ENCODE measurements around the gene SLC44A1.
A peak's percentile ranks its signal among the peaks of the same experiment; 100 is the strongest.

Gene SLC44A1

GRCh38 chr9:105373723-105374122 lies 129.3 kb downstream of the SLC44A1 start:
- DNase-seq (ENCODE audit: low spot score) = no peak
- Histone ChIP-seq H3K4me2 (ENCODE audit: insufficient read depth, low read length, poor library complexity, severe bottlenecking) (no peak overlapping the region), H3K4me1 (ENCODE audit: control insufficient read depth in 2 of 2, insufficient read depth in 1 of 2, low read depth in 1 of 2, low read length in 2 of 2) (no peaks in the 10 kb centered on the region), H3K9ac (ENCODE audit: low read depth, low read length, poor library complexity) (no peak overlapping the region), H3K4ac (ENCODE audit: low read length) (no peak overlapping the region), H3K36me3 (replicated peaks in 1 of 2; ENCODE audit: control insufficient read depth in 2 of 2, insufficient read depth in 2 of 2, low read length in 2 of 2) (peaks cover 0 to 4% of the 10 kb centered on the region in 2 donors), H3K23ac (ENCODE audit: low read depth, low read length, poor library complexity) (no peak overlapping the region), H2BK15ac (ENCODE audit: low read length) (no peak overlapping the region), H3K14ac (ENCODE audit: low read length) (no peak overlapping the region), H4K91ac (ENCODE audit: low read depth, low read length, poor library complexity) (no peak overlapping the region), H2BK12ac (ENCODE audit: low read length) (no peak overlapping the region), H2BK120ac (ENCODE audit: low read depth, low read length) (no peak overlapping the region), H3K27me3 (ENCODE audit: control insufficient read depth in 3 of 3, insufficient read depth in 3 of 3, low read depth in 1 of 3, low read length in 3 of 3) (no peaks in the 10 kb centered on the region), H2BK5ac (ENCODE audit: low read length) (no peak overlapping the region), H2AK5ac (ENCODE audit: low read depth, low read length) (no peak overlapping the region), H3K9me3 (replicated peaks in 1 of 2; ENCODE audit: control insufficient read depth in 2 of 2, insufficient read depth in 1 of 2, low read depth in 1 of 2, low read length in 2 of 2) (no peaks in the 10 kb centered on the region), H3K27ac (replicated peaks; ENCODE audit: low read length) (no peak overlapping the region), H4K8ac (ENCODE audit: low read depth, low read length) (no peak overlapping the region), H2AFZ (ENCODE audit: low read length) (no peak overlapping the region), H3K18ac (ENCODE audit: low read length) (no peak overlapping the region), H3K79me1 (ENCODE audit: low read depth, low read length) (no peaks in the 10 kb centered on the region), H3K4me3 (ENCODE audit: low read length in 2 of 2) (no peak overlapping the region)
- no CpG with 5 or more reads among the region's 1 CpG for WGBS, 2 donors (ENCODE audit: extremely low coverage in 2 of 2, insufficient read length in 2 of 2, insufficient replicate concordance in 1 of 2)

DNA sequence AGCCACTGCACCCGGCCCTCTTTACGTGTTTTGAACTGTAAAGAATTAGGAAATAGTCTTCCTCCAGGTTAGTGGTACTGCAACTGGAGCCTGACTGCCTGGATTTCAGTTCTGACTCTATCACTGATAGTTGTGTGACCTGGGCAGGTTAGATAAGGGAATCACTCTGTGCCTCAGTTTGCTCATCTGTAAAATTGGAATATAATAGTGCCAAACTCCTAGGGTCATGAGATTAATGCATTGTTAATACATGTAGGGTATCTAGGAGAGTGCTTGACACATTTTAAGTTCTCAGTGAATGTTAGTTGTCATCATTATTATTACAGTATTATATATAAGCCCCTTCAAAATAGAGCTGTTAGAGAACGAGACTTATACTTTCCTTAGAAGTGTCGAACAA lies 130.9 kb downstream of the SLC44A1 start:
- no peak overlapping the region for H2AK5ac ChIP-seq (ENCODE audit: low read depth, low read length)
- H3K4me3 ChIP-seq (ENCODE audit: low read length in 2 of 2) = no peak overlapping the region
- DNase-seq (ENCODE audit: low spot score) = no peak
- H2AFZ ChIP-seq (ENCODE audit: low read length) = no peak overlapping the region
- no peak overlapping the region for H4K8ac ChIP-seq (ENCODE audit: low read depth, low read length)
- H3K27ac ChIP-seq (replicated peaks; ENCODE audit: low read length) = no peak overlapping the region
- H4K91ac ChIP-seq (ENCODE audit: low read depth, low read length, poor library complexity) = no peak overlapping the region
- no CpG with 5 or more reads among the region's 4 CpGs for WGBS, 2 donors (ENCODE audit: extremely low coverage in 2 of 2, insufficient read length in 2 of 2, insufficient replicate concordance in 1 of 2)
- H3K23ac ChIP-seq (ENCODE audit: low read depth, low read length, poor library complexity) = no peak overlapping the region
- no peak overlapping the region for H3K4ac ChIP-seq (ENCODE audit: low read length)
- H3K4me1 ChIP-seq (ENCODE audit: control insufficient read depth in 2 of 2, insufficient read depth in 1 of 2, low read depth in 1 of 2, low read length in 2 of 2) = no peaks in the 10 kb centered on the region
- peaks cover 0 to 4% of the 10 kb centered on the region in 2 donors for H3K36me3 ChIP-seq (replicated peaks in 1 of 2; ENCODE audit: control insufficient read depth in 2 of 2, insufficient read depth in 2 of 2, low read length in 2 of 2)
- no peak overlapping the region for H2BK15ac ChIP-seq (ENCODE audit: low read length)
- no peak overlapping the region for H3K9ac ChIP-seq (ENCODE audit: low read depth, low read length, poor library complexity)
- no peaks in the 10 kb centered on the region for H3K79me1 ChIP-seq (ENCODE audit: low read depth, low read length)
- H2BK120ac ChIP-seq (ENCODE audit: low read depth, low read length) = no peak overlapping the region
- H3K9me3 ChIP-seq (replicated peaks in 1 of 2; ENCODE audit: control insufficient read depth in 2 of 2, insufficient read depth in 1 of 2, low read depth in 1 of 2, low read length in 2 of 2) = no peaks in the 10 kb centered on the region
- H3K18ac ChIP-seq (ENCODE audit: low read length) = no peak overlapping the region
- H2BK12ac ChIP-seq (ENCODE audit: low read length) = no peak overlapping the region
- H3K14ac ChIP-seq (ENCODE audit: low read length) = no peak overlapping the region
- H3K4me2 ChIP-seq (ENCODE audit: insufficient read depth, low read length, poor library complexity, severe bottlenecking) = no peak overlapping the region
- H3K27me3 ChIP-seq (ENCODE audit: control insufficient read depth in 3 of 3, insufficient read depth in 3 of 3, low read depth in 1 of 3, low read length in 3 of 3) = no peaks in the 10 kb centered on the region
- H2BK5ac ChIP-seq (ENCODE audit: low read length) = no peak overlapping the region

DNA sequence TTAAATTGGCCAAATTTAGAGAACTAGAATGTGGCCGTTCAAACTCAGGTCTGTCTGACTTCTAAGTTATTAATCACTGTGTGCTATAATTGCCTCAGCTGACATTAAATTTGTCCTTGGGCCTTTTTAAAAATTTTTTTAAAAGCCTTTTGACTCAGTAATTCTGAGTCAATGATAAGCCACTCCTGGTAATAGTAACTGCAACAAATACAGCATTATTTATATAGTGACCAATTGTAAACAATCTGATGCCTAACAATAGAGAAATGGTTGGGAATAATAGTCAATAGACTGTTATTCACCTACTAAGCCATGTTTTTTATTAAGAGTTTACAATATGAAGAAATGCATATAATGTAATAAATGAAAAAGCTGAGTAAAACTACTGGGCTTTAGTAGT lies 132.4 kb downstream of the SLC44A1 start:
- H3K18ac ChIP-seq (ENCODE audit: low read length) = no peak overlapping the region
- no peak overlapping the region for H2BK120ac ChIP-seq (ENCODE audit: low read depth, low read length)
- no peak overlapping the region for H2AFZ ChIP-seq (ENCODE audit: low read length)
- no peak overlapping the region for H3K4me2 ChIP-seq (ENCODE audit: insufficient read depth, low read length, poor library complexity, severe bottlenecking)
- H3K36me3 ChIP-seq (replicated peaks in 1 of 2; ENCODE audit: control insufficient read depth in 2 of 2, insufficient read depth in 2 of 2, low read length in 2 of 2) = peaks cover 0 to 4% of the 10 kb centered on the region in 2 donors
- H3K14ac ChIP-seq (ENCODE audit: low read length) = no peak overlapping the region
- H3K9me3 ChIP-seq (replicated peaks in 1 of 2; ENCODE audit: control insufficient read depth in 2 of 2, insufficient read depth in 1 of 2, low read depth in 1 of 2, low read length in 2 of 2) = no peaks in the 10 kb centered on the region
- no peak overlapping the region for H4K91ac ChIP-seq (ENCODE audit: low read depth, low read length, poor library complexity)
- no peak overlapping the region for H2AK5ac ChIP-seq (ENCODE audit: low read depth, low read length)
- no peaks in the 10 kb centered on the region for H3K4me1 ChIP-seq (ENCODE audit: control insufficient read depth in 2 of 2, insufficient read depth in 1 of 2, low read depth in 1 of 2, low read length in 2 of 2)
- H4K8ac ChIP-seq (ENCODE audit: low read depth, low read length) = no peak overlapping the region
- no peak overlapping the region for H3K23ac ChIP-seq (ENCODE audit: low read depth, low read length, poor library complexity)
- no CpG with 5 or more reads among the region's 1 CpG for WGBS, 2 donors (ENCODE audit: extremely low coverage in 2 of 2, insufficient read length in 2 of 2, insufficient replicate concordance in 1 of 2)
- no peak overlapping the region for H3K4ac ChIP-seq (ENCODE audit: low read length)
- no peak overlapping the region for H3K4me3 ChIP-seq (ENCODE audit: low read length in 2 of 2)
- H3K27ac ChIP-seq (replicated peaks; ENCODE audit: low read length) = no peak overlapping the region
- H3K27me3 ChIP-seq (ENCODE audit: control insufficient read depth in 3 of 3, insufficient read depth in 3 of 3, low read depth in 1 of 3, low read length in 3 of 3) = no peaks in the 10 kb centered on the region
- no peak overlapping the region for H2BK5ac ChIP-seq (ENCODE audit: low read length)
- no peak overlapping the region for H3K9ac ChIP-seq (ENCODE audit: low read depth, low read length, poor library complexity)
- H2BK15ac ChIP-seq (ENCODE audit: low read length) = no peak overlapping the region
- no peak overlapping the region for H2BK12ac ChIP-seq (ENCODE audit: low read length)
- no peaks in the 10 kb centered on the region for H3K79me1 ChIP-seq (ENCODE audit: low read depth, low read length)
- no peak for DNase-seq (ENCODE audit: low spot score)

DNA sequence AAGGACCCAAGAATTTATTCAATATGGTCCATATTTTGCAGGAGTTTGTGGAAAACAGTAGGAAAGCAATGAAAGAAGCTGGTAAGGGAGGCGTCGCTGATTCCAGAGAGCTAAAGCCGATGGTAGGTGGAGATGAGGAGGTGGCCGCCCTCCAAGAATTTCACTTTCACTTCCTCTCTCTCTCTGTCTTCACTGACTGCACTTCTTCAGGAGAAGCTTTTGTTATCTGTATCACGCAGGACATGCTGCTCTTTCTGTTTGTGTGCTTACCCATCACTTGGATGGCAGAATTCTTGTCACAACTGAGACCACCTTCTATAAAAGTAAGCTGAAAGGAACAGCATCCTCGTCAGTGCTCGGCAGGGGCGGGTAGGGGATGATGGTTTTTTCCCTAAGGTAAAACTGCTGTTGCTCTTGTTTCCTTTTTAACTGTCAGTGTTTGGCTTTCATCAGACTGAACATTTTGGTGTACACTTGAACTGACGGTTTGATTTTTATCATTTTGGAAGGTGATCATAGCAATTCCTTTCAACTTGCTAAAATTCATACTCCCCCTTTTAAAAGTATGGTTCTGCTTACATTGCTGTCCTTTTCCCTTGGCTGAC lies 141.0 kb downstream of the SLC44A1 start:
- no peak overlapping the region for H3K4me3 ChIP-seq (ENCODE audit: low read length in 2 of 2)
- H4K91ac ChIP-seq (ENCODE audit: low read depth, low read length, poor library complexity) = no peak overlapping the region
- H4K8ac ChIP-seq (ENCODE audit: low read depth, low read length) = no peak overlapping the region
- H3K4ac ChIP-seq (ENCODE audit: low read length) = no peak overlapping the region
- H3K4me1 ChIP-seq (ENCODE audit: control insufficient read depth in 2 of 2, insufficient read depth in 1 of 2, low read depth in 1 of 2, low read length in 2 of 2) = peaks cover 2 to 10% of the 10 kb centered on the region in 2 donors
- WGBS, 2 donors (ENCODE audit: extremely low coverage in 2 of 2, insufficient read length in 2 of 2, insufficient replicate concordance in 1 of 2) = no CpG with 5 or more reads among the region's 9 CpGs
- H3K27ac ChIP-seq (replicated peaks; ENCODE audit: low read length) = no peak overlapping the region
- no peak overlapping the region for H3K4me2 ChIP-seq (ENCODE audit: insufficient read depth, low read length, poor library complexity, severe bottlenecking)
- H2AFZ ChIP-seq (ENCODE audit: low read length) = peak overlapping the region; percentile 24
- no peak overlapping the region for H2BK12ac ChIP-seq (ENCODE audit: low read length)
- no peak overlapping the region for H2BK15ac ChIP-seq (ENCODE audit: low read length)
- H3K79me1 ChIP-seq (ENCODE audit: low read depth, low read length) = no peaks in the 10 kb centered on the region
- no peak overlapping the region for H3K14ac ChIP-seq (ENCODE audit: low read length)
- no peaks in the 10 kb centered on the region for H3K27me3 ChIP-seq (ENCODE audit: control insufficient read depth in 3 of 3, insufficient read depth in 3 of 3, low read depth in 1 of 3, low read length in 3 of 3)
- H3K36me3 ChIP-seq (replicated peaks in 1 of 2; ENCODE audit: control insufficient read depth in 2 of 2, insufficient read depth in 2 of 2, low read length in 2 of 2) = no peaks in the 10 kb centered on the region
- H2BK120ac ChIP-seq (ENCODE audit: low read depth, low read length) = no peak overlapping the region
- no peak overlapping the region for H3K23ac ChIP-seq (ENCODE audit: low read depth, low read length, poor library complexity)
- no peak overlapping the region for H3K18ac ChIP-seq (ENCODE audit: low read length)
- no peak overlapping the region for H2AK5ac ChIP-seq (ENCODE audit: low read depth, low read length)
- H2BK5ac ChIP-seq (ENCODE audit: low read length) = no peak overlapping the region
- no peak overlapping the region for H3K9ac ChIP-seq (ENCODE audit: low read depth, low read length, poor library complexity)
- DNase-seq (ENCODE audit: low spot score) = no peak
- no peaks in the 10 kb centered on the region for H3K9me3 ChIP-seq (replicated peaks in 1 of 2; ENCODE audit: control insufficient read depth in 2 of 2, insufficient read depth in 1 of 2, low read depth in 1 of 2, low read length in 2 of 2)
